K562 (cell line): ENCODE results near the gene BAZ2A. TPM values are rescaled to one million over a fixed set of nuclear protein-coding genes. Genes with fewer than 3 reads are reported as not detected.

ENCODE experiments used
- ATF2 ChIP-seq: sonication (generic); formaldehyde crosslinking; IDR thresholded peaks from 2 replicates; pipeline ENCODE4 v1.8.1; 2022; ENCODE audit warnings: missing genetic modification reagents
- ATF6 ChIP-seq: sonication (generic); formaldehyde crosslinking; IDR thresholded peaks from 2 replicates; pipeline ENCODE4 v1.4.0; 2020; ENCODE audit warnings: mild to moderate bottlenecking, missing genetic modification reagents
- BDP1 ChIP-seq: IDR thresholded peaks from 3 replicates; pipeline ENCODE4 v1.6.1; 2011; ENCODE audit not compliant: insufficient read length, insufficient read depth
- DACH1 ChIP-seq: fragments of 450-650 bp; IDR thresholded peaks from 2 replicates; pipeline ENCODE4 v1.6.1; 2018; ENCODE audit not compliant: partially characterized antibody
- ESRRA ChIP-seq: fragments of 450-650 bp; IDR thresholded peaks from 2 replicates; pipeline ENCODE4 v1.6.1; 2014; ENCODE audit warnings: low read depth, mild to moderate bottlenecking, moderate library complexity, borderline replicate concordance
- ETV5 ChIP-seq: sonication (generic); formaldehyde crosslinking; IDR thresholded peaks from 2 replicates; pipeline ENCODE4 v1.4.0; 2020; ENCODE audit warnings: low read depth, mild to moderate bottlenecking, missing genetic modification reagents
- GABPB2 ChIP-seq: fragments of 250-450 bp; sonication (Bioruptor Pico); conservative IDR thresholded peaks from 2 replicates; pipeline ENCODE4 v1.5.1; 2021; ENCODE audit warnings: mild to moderate bottlenecking
- GATA2 ChIP-seq: sonication (generic); formaldehyde crosslinking; IDR thresholded peaks from 2 replicates; pipeline ENCODE4 v1.4.0; 2020; ENCODE audit warnings: mild to moderate bottlenecking, missing genetic modification reagents
- HBP1 ChIP-seq: fragments of 450-650 bp; formaldehyde crosslinking; IDR thresholded peaks from 2 replicates; pipeline ENCODE4 v1.4.0; 2022; ENCODE audit warnings: missing genetic modification characterization
- HDGF ChIP-seq: fragments of 450-650 bp; IDR thresholded peaks from 2 replicates; pipeline ENCODE4 v1.6.1; 2016
- HMG20A ChIP-seq: fragments of 450-650 bp; formaldehyde crosslinking; conservative IDR thresholded peaks from 2 replicates; pipeline ENCODE4 v1.4.0; 2020; ENCODE audit warnings: mild to moderate bottlenecking, mixed read lengths
- ILK ChIP-seq: fragments of 450-650 bp; IDR thresholded peaks from 2 replicates; pipeline ENCODE4 v1.6.1; 2016; ENCODE audit warnings: missing genetic modification characterization, low read depth, mild to moderate bottlenecking, missing compliant biosample characterization, moderate library complexity, borderline replicate concordance
- NFATC3 ChIP-seq: fragments of 450-650 bp; IDR thresholded peaks from 2 replicates; pipeline ENCODE4 v1.6.1; 2017; ENCODE audit warnings: mild to moderate bottlenecking
- NFE2 ChIP-seq: IDR thresholded peaks from 2 replicates; pipeline ENCODE4 v1.6.1; 2014; ENCODE audit warnings: antibody characterized with exemption, low read depth
- NFYB ChIP-seq: IDR thresholded peaks from 2 replicates; pipeline ENCODE4 v1.6.1; 2011; ENCODE audit warnings: mild to moderate bottlenecking, moderate library complexity; ENCODE audit not compliant: insufficient read length; ENCODE audit errors: extremely low read depth
- RBM17 ChIP-seq: fragments of 200-400 bp; formaldehyde crosslinking; IDR thresholded peaks from 2 replicates; pipeline ENCODE4 v1.6.1; 2017; ENCODE audit warnings: low read depth, mild to moderate bottlenecking, low read length, borderline replicate concordance
- SIX5 ChIP-seq, 2 experiments: IDR thresholded peaks; 2 replicates each; pipeline ENCODE4 v1.6.1; 2011; ENCODE audit warnings: low read length in 2 of 2, borderline replicate concordance in 1 of 2, low read depth in 1 of 2, mild to moderate bottlenecking in 1 of 2, moderate library complexity in 1 of 2; ENCODE audit not compliant: insufficient read depth in 1 of 2
- TAF15 ChIP-seq: fragments of 200-400 bp; formaldehyde crosslinking; IDR thresholded peaks from 2 replicates; pipeline ENCODE4 v1.6.1; 2017; ENCODE audit warnings: mild to moderate bottlenecking, low read depth, low read length, moderate library complexity
- WHSC1 ChIP-seq: IDR thresholded peaks from one replicate; pipeline ENCODE4 v1.6.1; 2012; ENCODE audit warnings: low read length, control low read depth, inconsistent platforms
- XRCC3 ChIP-seq: fragments of 450-650 bp; IDR thresholded peaks from 2 replicates; pipeline ENCODE4 v1.6.1; 2017; ENCODE audit warnings: mild to moderate bottlenecking, moderate library complexity
- ZBTB9 ChIP-seq: fragments of 450-650 bp; formaldehyde crosslinking; IDR thresholded peaks from 2 replicates; pipeline ENCODE4 v1.4.0; 2020; ENCODE audit warnings: mild to moderate bottlenecking, moderate library complexity
- ZNF232 ChIP-seq: sonication (generic); formaldehyde crosslinking; IDR thresholded peaks from 2 replicates; pipeline ENCODE4 v1.8.0; 2022; ENCODE audit warnings: mild to moderate bottlenecking, missing genetic modification reagents
- polyA plus RNA-seq, 8 experiments: library from polyadenylated mRNA; depleted of rRNA in 4 of 8; stranded (reverse) in 5 of 8; unstranded in 3 of 8; fragments of >200 nt; fragmentation: Nextera tagmentation in 2 of 8; fragmentation: Illumina TruSeq in 1 of 8; extraction: Ambion mirVana in 2 of 8; extraction: Trizol in 1 of 8; gene quantifications; 2 replicates each; pipeline versions ENCODE4 v1.2.1 to v1.2.3, GENCODE V29; 2011 to 2014; ENCODE audit warnings: inconsistent platforms in 1 of 8, missing spikeins in 1 of 8
- total RNA-seq, 7 experiments: library from RNA; depleted of rRNA in 6 of 7; stranded (reverse); fragments of >200 nt in 6 of 7; fragmentation: Illumina TruSeq in 2 of 7; extraction: Trizol in 2 of 7; gene quantifications; 2 replicates each; pipeline versions ENCODE4 v1.2.1 to v1.2.3, GENCODE V29; 2011 to 2021; ENCODE audit warnings: low replicate concordance in 1 of 7

BAZ2A gene
- total and polyA plus RNA-seq, 9 of the 15 experiments (the other 6 are each of a cell fraction or from before 2014, with no cell fraction given): 4.5 to 86.4 (median 26.2) TPM

GRCh38 chr12:56634837-56635791 lies 5.0 kb upstream of the BAZ2A start (continued):
- TF ChIP-seq ATF6 (CRISPR knock-in tag) (no peak), NFE2 (no peak), GABPB2 (CRISPR knock-in tag) (no peak), SIX5 (IDR thresholded peaks at IDR 0.05; ENCODE audit: borderline replicate concordance in 1 of 2, insufficient read depth in 1 of 2, low read depth in 1 of 2, low read length in 2 of 2) (no peak), NFYB (no peak), ZBTB9 (CRISPR knock-in tag) (no peak), ILK (no peak), DACH1 (no peak), HBP1 (CRISPR knock-in tag) (0 out of 2 replicates have a peak, but pooled peaks have one; percentile 5), WHSC1 (no peak), ETV5 (CRISPR knock-in tag) (peak; percentile 30), ESRRA (peak; percentile 50; the same call in 1 of the 2 replicates), HMG20A (no peak), GATA2 (CRISPR knock-in tag) (no peak), HDGF (0 out of 2 replicates have a peak, but pooled peaks have one; percentile 54), ATF2 (no peak), RBM17 (no peak), ZNF232 (CRISPR knock-in tag) (no peak), XRCC3 (no peak), NFATC3 (no peak), TAF15 (no peak), BDP1 (no peak)
